CD8-positive, alpha-beta memory T cell (primary cell): ENCODE results near the gene IL32. TPM values are rescaled to one million over a fixed set of nuclear protein-coding genes. Genes with fewer than 3 reads are reported as not detected.
A peak's percentile ranks its signal among the peaks of the same experiment; 100 is the strongest.

Experiments
- CTCF ChIA-PET: fragments of 350-600 bp; sonication (Branson Sonifier 250); formaldehyde crosslinking; loops from one replicate; lab custom pipeline; 2021; ENCODE audit warnings: antibody characterized with exemption; lab: Charles Lee
- POLR2A ChIA-PET: fragments of 350-600 bp; sonication (Branson Sonifier 250); formaldehyde crosslinking; loops from one replicate; lab custom pipeline; 2021; ENCODE audit warnings: antibody characterized with exemption; lab: Charles Lee
- DNase-seq, 5 donors: peaks; one replicate each; pipeline versions ENCODE4 v3.0.0 to v3.0.0-alpha.2; 2020 to 2022; ENCODE audit warnings: mixed read lengths in 1 of 5
- H3K27ac ChIP-seq: one replicate; pipeline ENCODE4 v1.7.0; 2013; ENCODE audit warnings: low read depth, mild to moderate bottlenecking, low read length, moderate library complexity
- H3K27me3 ChIP-seq: 2 replicates; pipeline ENCODE4 v1.7.0; 2013; ENCODE audit warnings: low read length, mild to moderate bottlenecking; ENCODE audit not compliant: insufficient read depth, poor library complexity, severe bottlenecking
- H3K36me3 ChIP-seq: 2 replicates; pipeline ENCODE4 v1.7.0; 2013; ENCODE audit warnings: mild to moderate bottlenecking, low read length, moderate library complexity; ENCODE audit not compliant: insufficient read depth
- H3K4me1 ChIP-seq: 2 replicates; pipeline ENCODE4 v1.7.0; 2013; ENCODE audit warnings: mild to moderate bottlenecking, low read length, moderate library complexity; ENCODE audit not compliant: insufficient read depth
- H3K4me3 ChIP-seq: 2 replicates; pipeline ENCODE4 v1.7.0; 2013; ENCODE audit warnings: mild to moderate bottlenecking, low read length
- H3K9me3 ChIP-seq: 2 replicates; pipeline ENCODE4 v1.7.0; 2013; ENCODE audit warnings: mild to moderate bottlenecking, low read length
- H3K27ac Mint-ChIP-seq, 8 donors: one replicate each; pipeline ENCODE4 v1.8.0; 2020 to 2021; ENCODE audit warnings: mixed read lengths in 8 of 8, mild to moderate bottlenecking in 6 of 8, inconsistent platforms in 3 of 8, moderate library complexity in 3 of 8
- H3K27me3 Mint-ChIP-seq, 2 donors: one replicate each; pipeline ENCODE4 v1.8.0; 2020 to 2021; ENCODE audit warnings: mixed read lengths in 2 of 2, mild to moderate bottlenecking in 1 of 2, moderate library complexity in 1 of 2
- H3K36me3 Mint-ChIP-seq, 3 donors: one replicate each; pipeline ENCODE4 v1.8.0; 2020 to 2021; ENCODE audit warnings: mixed read lengths in 3 of 3, inconsistent platforms in 1 of 3, mild to moderate bottlenecking in 1 of 3
- H3K4me1 Mint-ChIP-seq, 3 donors: one replicate each; pipeline ENCODE4 v1.8.0; 2020 to 2021; ENCODE audit warnings: mixed read lengths in 3 of 3, inconsistent platforms in 1 of 3, mild to moderate bottlenecking in 1 of 3
- H3K4me3 Mint-ChIP-seq, 7 donors: one replicate each; pipeline ENCODE4 v1.8.0; 2020 to 2021; ENCODE audit warnings: mixed read lengths in 7 of 7, mild to moderate bottlenecking in 6 of 7, moderate library complexity in 4 of 7, inconsistent platforms in 2 of 7
- H3K9me3 Mint-ChIP-seq, 5 donors: one replicate each; pipeline ENCODE4 v1.8.0; 2020 to 2022; ENCODE audit warnings: mixed read lengths in 5 of 5, mild to moderate bottlenecking in 3 of 5, moderate library complexity in 2 of 5, inconsistent platforms in 1 of 5
- polyA plus RNA-seq: library from polyadenylated mRNA; unstranded; fragments of 300-500 nt; fragmentation: Illumina TruSeq; gene quantifications from one replicate; pipeline ENCODE4 v1.2.3, GENCODE V29; 2021
- total RNA-seq, 2 experiments: library from RNA; stranded (reverse); gene quantifications; one replicate each; pipeline ENCODE4 v1.2.3, GENCODE V29; 2021

The IL32 gene
- total and polyA plus RNA-seq, 3 experiments from 2014 or later: 975 to 3,843 (median 992) TPM

DNA sequence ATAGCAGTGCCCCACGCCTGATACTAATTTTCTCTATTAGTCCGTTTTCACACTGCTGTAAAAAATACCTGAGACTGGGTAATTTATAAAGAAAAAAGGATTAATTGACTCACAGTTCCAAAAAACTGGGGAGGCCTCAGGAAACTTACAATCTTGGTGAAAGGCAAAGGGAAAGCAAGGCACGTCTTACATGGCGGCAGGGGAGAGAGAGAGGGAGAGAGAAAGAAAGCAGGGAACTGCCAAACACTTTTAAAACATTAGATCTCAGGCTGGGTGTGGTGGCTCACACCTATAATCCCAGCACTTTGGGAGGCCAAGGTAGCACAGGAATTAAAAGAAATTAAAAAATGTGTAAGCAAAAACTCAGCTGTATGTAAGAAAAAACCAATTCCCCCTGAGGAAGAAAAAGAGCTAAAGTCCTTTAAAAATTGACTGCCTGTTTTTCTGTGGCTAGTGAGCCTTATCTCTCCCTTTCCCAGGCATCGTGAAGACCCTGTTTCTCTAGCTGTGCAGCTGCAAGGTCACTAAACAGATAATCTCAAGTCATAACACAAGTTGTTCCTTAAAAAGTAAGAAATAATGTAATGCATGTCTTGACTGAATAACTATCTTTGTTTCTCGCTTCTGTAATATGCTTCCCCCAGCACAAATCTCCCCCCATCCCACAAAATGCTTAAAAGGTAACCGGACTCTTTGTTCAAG lies 19.7 kb downstream of the IL32 start:
- Histone ChIP-seq H3K27me3 (no peaks in the 10 kb centered on the region), H3K9me3 (no peaks in the 10 kb centered on the region), H3K27ac (no peak overlapping the region), H3K4me1 (peaks cover 30% of the 10 kb centered on the region), H3K4me3 (no peak overlapping the region), H3K36me3 (no peaks in the 10 kb centered on the region)
- Mint-ChIP-seq H3K36me3 (peaks cover 0 to under 1% (median 0%) of the 10 kb centered on the region in 3 donors), H3K9me3 (no peaks in the 10 kb centered on the region), H3K27me3 (no peaks in the 10 kb centered on the region), H3K27ac (peak overlapping the region in 5 of 8 donors; percentile 11 to 79 (median 28)), H3K4me1 (peaks cover 38 to 69% (median 40%) of the 10 kb centered on the region in 3 donors), H3K4me3 (peak overlapping the region in 3 of 7 donors; percentile 2 to 45 (median 9))
- no peak for DNase-seq
- CTCF ChIA-PET: interaction anchor here (1.0 to 1.3 kb wide), 2 partner anchors 9 to 11 kb away, joined by 3 read pairs; no protein-coding TSS in a partner anchor
- POLR2A ChIA-PET: no interaction called here

- H3K4me1 ChIP-seq: peaks cover 29% of the 10 kb centered on the region
- no peak overlapping the region for H3K27ac ChIP-seq
- H3K4me1 Mint-ChIP-seq: peaks cover 33 to 63% (median 38%) of the 10 kb centered on the region in 3 donors
These were observed 20.6 kb downstream of the IL32 start for GRCh38 chr16:3085868-3086595.

GRCh38 chr16:3086596-3087242 lies 21.3 kb downstream of the IL32 start:
- Histone ChIP-seq H3K27ac (no peak overlapping the region), H3K36me3 (no peaks in the 10 kb centered on the region), H3K4me1 (peaks cover 31% of the 10 kb centered on the region), H3K4me3 (no peak overlapping the region), H3K9me3 (no peaks in the 10 kb centered on the region), H3K27me3 (no peaks in the 10 kb centered on the region)
- CTCF ChIA-PET: interaction anchor here (0.6 to 3.5 kb wide), 6 partner anchors 9 to 79 kb away, joined by 3 to 19 read pairs (median 4); no protein-coding TSS in a partner anchor
- H3K27ac Mint-ChIP-seq: peak overlapping the region in 1 of 8 donors; percentile 11
- no peak for DNase-seq
- H3K4me1 Mint-ChIP-seq: peaks cover 35 to 65% (median 41%) of the 10 kb centered on the region in 3 donors
- POLR2A ChIA-PET: interaction anchor here (0.5 kb wide), 1 partner anchor 127 kb away, joined by 6 read pairs; no protein-coding TSS in a partner anchor
- peak overlapping the region in 5 of 7 donors; percentile 49 to 88 (median 67) for H3K4me3 Mint-ChIP-seq
- H3K27me3 Mint-ChIP-seq: no peaks in the 10 kb centered on the region
- H3K9me3 Mint-ChIP-seq: no peaks in the 10 kb centered on the region
- H3K36me3 Mint-ChIP-seq: no peaks in the 10 kb centered on the region

More at GRCh38 chr16:3085868-3086595, 20.6 kb downstream of the IL32 start:
- DNase-seq: no peak
- Mint-ChIP-seq H3K36me3 (no peaks in the 10 kb centered on the region), H3K27ac (peak overlapping the region in 5 of 8 donors; percentile 36 to 79 (median 57)), H3K27me3 (no peaks in the 10 kb centered on the region), H3K9me3 (no peaks in the 10 kb centered on the region), H3K4me3 (peak overlapping the region in 3 of 7 donors; percentile 37 to 68 (median 38))
- CTCF ChIA-PET: interaction anchor here (1.0 to 1.3 kb wide), 2 partner anchors 10 to 11 kb away, joined by 3 read pairs; no protein-coding TSS in a partner anchor
- no peaks in the 10 kb centered on the region for H3K36me3 ChIP-seq
- no peak overlapping the region for H3K4me3 ChIP-seq
- H3K9me3 ChIP-seq: no peaks in the 10 kb centered on the region
- no peaks in the 10 kb centered on the region for H3K27me3 ChIP-seq
- POLR2A ChIA-PET: no interaction called here

GRCh38 chr16:3087243-3088235 lies 22.1 kb downstream of the IL32 start:
- peak overlapping the region in 6 of 8 donors; percentile 57 to 97 (median 74) for H3K27ac Mint-ChIP-seq
- H3K4me1 Mint-ChIP-seq: peaks cover 35 to 64% (median 41%) of the 10 kb centered on the region in 3 donors
- no peak overlapping the region for H3K4me3 ChIP-seq
- H3K36me3 Mint-ChIP-seq: no peaks in the 10 kb centered on the region
- H3K4me1 ChIP-seq: peaks cover 32% of the 10 kb centered on the region
- H3K27me3 Mint-ChIP-seq: no peaks in the 10 kb centered on the region
- no peaks in the 10 kb centered on the region for H3K9me3 ChIP-seq
- no peaks in the 10 kb centered on the region for H3K36me3 ChIP-seq
- no peaks in the 10 kb centered on the region for H3K27me3 ChIP-seq
- H3K9me3 Mint-ChIP-seq: no peaks in the 10 kb centered on the region
- H3K4me3 Mint-ChIP-seq: peak overlapping the region in 6 of 7 donors; percentile 25 to 88 (median 62)
- POLR2A ChIA-PET: interaction anchor here (0.5 kb wide), 2 partner anchors 23 to 126 kb away, joined by 3 to 6 read pairs; no protein-coding TSS in a partner anchor
- CTCF ChIA-PET: interaction anchor here (0.6 to 3.5 kb wide), 9 partner anchors 9 to 78 kb away, joined by 3 to 19 read pairs (median 4); partner anchors contain the start of gene ZNF213
- DNase-seq: no peak
- H3K27ac ChIP-seq: no peak overlapping the region

- H3K27ac Mint-ChIP-seq: peak overlapping the region in 2 of 8 donors; percentile 33 to 92
- ChIA-PET POLR2A (interaction anchor here (0.8 kb wide), 1 partner anchor 11 kb away, joined by 3 read pairs; no protein-coding TSS in a partner anchor), CTCF (interaction anchor here (0.8 to 20.2 kb wide), 6 partner anchors 8 to 57 kb away, joined by 3 to 278 read pairs (median 5); partner anchors contain the start of gene ZNF213)
- Histone ChIP-seq H3K4me1 (peaks cover 32% of the 10 kb centered on the region), H3K27ac (no peak overlapping the region), H3K9me3 (no peaks in the 10 kb centered on the region), H3K36me3 (no peaks in the 10 kb centered on the region), H3K4me3 (no peak overlapping the region), H3K27me3 (no peaks in the 10 kb centered on the region)
- DNase-seq: no peak
- no peaks in the 10 kb centered on the region for H3K27me3 Mint-ChIP-seq
- peak overlapping the region in 2 of 7 donors; percentile 52 to 72 for H3K4me3 Mint-ChIP-seq
- H3K4me1 Mint-ChIP-seq: peaks cover 35 to 61% (median 40%) of the 10 kb centered on the region in 3 donors
- no peaks in the 10 kb centered on the region for H3K36me3 Mint-ChIP-seq
- no peaks in the 10 kb centered on the region for H3K9me3 Mint-ChIP-seq
These were observed 23.0 kb downstream of the IL32 start for GRCh38 chr16:3088450-3088849.

DNA sequence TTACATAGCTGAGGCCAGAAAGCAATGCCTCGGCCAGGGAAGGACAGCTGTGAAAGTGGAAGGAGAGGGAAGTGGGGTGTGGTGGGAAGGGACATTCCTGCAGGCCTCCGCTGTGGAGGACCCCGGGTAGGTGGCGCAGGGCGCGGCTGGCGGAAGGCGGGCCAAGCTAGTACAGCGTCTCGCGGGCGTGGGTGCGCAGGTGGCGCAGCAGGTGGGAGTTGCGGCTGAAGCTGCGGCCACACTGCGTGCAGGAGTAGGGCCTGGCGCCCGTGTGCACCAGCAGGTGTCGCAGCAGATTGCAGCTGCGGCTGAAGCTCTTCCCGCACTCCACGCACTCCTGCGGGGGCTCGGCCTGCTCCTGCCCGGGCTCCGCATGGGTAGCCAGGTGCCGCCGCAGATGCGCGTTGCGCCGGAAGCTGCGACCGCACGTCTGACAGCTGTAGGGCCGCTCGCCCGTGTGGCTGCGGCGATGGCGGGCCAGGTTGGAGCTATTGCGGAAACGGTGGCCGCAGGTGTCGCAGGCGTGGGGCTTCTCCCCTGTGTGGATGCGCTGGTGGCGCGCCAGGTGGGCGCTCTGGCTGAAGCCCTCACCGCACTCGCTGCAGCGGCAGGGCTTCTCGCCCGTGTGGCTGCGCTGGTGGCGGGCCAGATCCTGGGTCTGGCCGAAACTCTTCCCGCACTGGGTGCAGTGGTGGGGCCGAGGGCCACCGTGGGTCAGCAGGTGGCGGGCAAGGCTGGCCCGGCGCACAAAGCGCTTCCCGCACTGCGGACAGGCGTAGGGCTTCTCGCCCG lies 23.7 kb downstream of the IL32 start:
- Mint-ChIP-seq H3K4me1 (peaks cover 35 to 58% (median 38%) of the 10 kb centered on the region in 3 donors), H3K4me3 (no peak overlapping the region), H3K27me3 (no peaks in the 10 kb centered on the region), H3K27ac (peak overlapping the region in 1 of 8 donors; percentile 33), H3K9me3 (no peaks in the 10 kb centered on the region), H3K36me3 (no peaks in the 10 kb centered on the region)
- no peaks in the 10 kb centered on the region for H3K36me3 ChIP-seq
- DNase-seq: no peak
- no peaks in the 10 kb centered on the region for H3K9me3 ChIP-seq
- no peak overlapping the region for H3K27ac ChIP-seq
- CTCF ChIA-PET: interaction anchor here (0.8 to 20.2 kb wide), 6 partner anchors 9 to 57 kb away, joined by 3 to 278 read pairs (median 6); partner anchors contain the start of gene ZNF213
- H3K4me3 ChIP-seq: no peak overlapping the region
- H3K27me3 ChIP-seq: no peaks in the 10 kb centered on the region
- POLR2A ChIA-PET: interaction anchor here (0.8 kb wide), 1 partner anchor 12 kb away, joined by 3 read pairs; no protein-coding TSS in a partner anchor
- peaks cover 34% of the 10 kb centered on the region for H3K4me1 ChIP-seq
